A673 (cell line): ENCODE results near the gene CYB5RL. TPM values are rescaled to one million over a fixed set of nuclear protein-coding genes. Genes with fewer than 3 reads are reported as not detected.

Experiments
- BruUV-seq: library from RNA; stranded (reverse); fragments of 400-500 nt; replicated peaks from 2 replicates; lab custom pipeline; 2021; lab: Mats Ljungman, UMichigan
- CTCF ChIA-PET: fragments of 300-600 bp; sonication (Branson Sonifier 250); formaldehyde crosslinking; loops from one replicate; lab custom pipeline; 2022; ENCODE audit warnings: antibody characterized with exemption; lab: Charles Lee
- POLR2A ChIA-PET: fragments of 300-600 bp; sonication (Branson Sonifier 250); formaldehyde crosslinking; loops from one replicate; lab custom pipeline; 2022; ENCODE audit warnings: antibody characterized with exemption; ENCODE audit not compliant: low non-redundant PET; lab: Charles Lee
- DNase-seq: peaks from one replicate; pipeline ENCODE4 v3.0.0-alpha.2; 2015; ENCODE audit warnings: low spot score
- H3K27ac ChIP-seq: fragments of 200-600 bp; sonication (generic); 2 replicates; pipeline ENCODE4 v1.5.1; 2016; ENCODE audit warnings: mixed run types, low read depth, mild to moderate bottlenecking, mixed read lengths, antibody characterized with exemption, low read length; ENCODE audit not compliant: poor library complexity, severe bottlenecking
- H3K27me3 ChIP-seq: fragments of 200-600 bp; sonication (generic); replicated peaks from 2 replicates; pipeline ENCODE4 v1.6.1; 2017; ENCODE audit warnings: mixed run types, low read depth, mild to moderate bottlenecking, mixed read lengths, antibody characterized with exemption, low read length; ENCODE audit not compliant: insufficient read depth, poor library complexity
- H3K36me3 ChIP-seq: fragments of 200-600 bp; sonication (generic); 2 replicates; pipeline ENCODE4 v1.6.1; 2016; ENCODE audit warnings: mixed run types, mild to moderate bottlenecking, mixed read lengths, antibody characterized with exemption, low read length; ENCODE audit not compliant: insufficient read depth, poor library complexity, severe bottlenecking
- H3K4me1 ChIP-seq: fragments of 200-600 bp; sonication (generic); 2 replicates; pipeline ENCODE4 v1.6.1; 2017; ENCODE audit warnings: mixed run types, mild to moderate bottlenecking, mixed read lengths, antibody characterized with exemption, low read length; ENCODE audit not compliant: insufficient read depth, poor library complexity, severe bottlenecking
- H3K4me3 ChIP-seq: fragments of 200-600 bp; sonication (generic); 2 replicates; pipeline ENCODE4 v1.5.1; 2016; ENCODE audit warnings: low read depth, mixed run types, mild to moderate bottlenecking, mixed read lengths, low read length; ENCODE audit not compliant: poor library complexity, severe bottlenecking
- H3K9me3 ChIP-seq: fragments of 200-600 bp; sonication (generic); 2 replicates; pipeline ENCODE4 v1.6.1; 2016; ENCODE audit warnings: mixed run types, low read depth, mild to moderate bottlenecking, mixed read lengths, antibody characterized with exemption, low read length; ENCODE audit not compliant: poor library complexity, severe bottlenecking
- EZH2 ChIP-seq: fragments of 200-600 bp; sonication (generic); IDR thresholded peaks from 2 replicates; pipeline ENCODE4 v1.6.1; 2017; ENCODE audit warnings: borderline replicate concordance, low read depth, mild to moderate bottlenecking, mixed read lengths, antibody characterized with exemption, low read length; ENCODE audit not compliant: poor library complexity, severe bottlenecking
- intact Hi-C: fragments of 100-400 bp; cut with micrococcal nuclease; formaldehyde crosslinking; loops from one replicate; pipeline ENCODE4 v1.10.0; 2022; ENCODE audit not compliant: unreplicated experiment
- total RNA-seq: library from RNA; stranded (reverse); gene quantifications from 2 replicates; pipeline ENCODE4 v1.2.3, GENCODE V29; 2021
- TF ChIP-seq, protein P1 (sequence below): fragments of 300-800, 200-600 bp; sonication (generic); conservative IDR thresholded peaks from 2 replicates; pipeline ENCODE4 v1.5.1; 2017; ENCODE audit warnings: low read depth, mild to moderate bottlenecking, antibody characterized with exemption, low read length, moderate library complexity, mixed read lengths

CYB5RL gene
- total RNA-seq, 1 experiment from 2014 or later, result 8.4 TPM

- intact Hi-C loops, result no loop called here
- Histone ChIP-seq H3K4me1 (no peaks in the 10 kb centered on the region), H3K36me3 (no peaks in the 10 kb centered on the region), H3K27me3 (no peaks in the 10 kb centered on the region), H3K27ac (no peak overlapping the region), H3K9me3 (no peaks in the 10 kb centered on the region), H3K4me3 (no peak overlapping the region)
- ChIA-PET POLR2A (no interaction called here), CTCF (no interaction called here)
- DNase-seq, result no peak
- BruUV-seq, result no TSS peak
- TF ChIP-seq, protein P1, sequence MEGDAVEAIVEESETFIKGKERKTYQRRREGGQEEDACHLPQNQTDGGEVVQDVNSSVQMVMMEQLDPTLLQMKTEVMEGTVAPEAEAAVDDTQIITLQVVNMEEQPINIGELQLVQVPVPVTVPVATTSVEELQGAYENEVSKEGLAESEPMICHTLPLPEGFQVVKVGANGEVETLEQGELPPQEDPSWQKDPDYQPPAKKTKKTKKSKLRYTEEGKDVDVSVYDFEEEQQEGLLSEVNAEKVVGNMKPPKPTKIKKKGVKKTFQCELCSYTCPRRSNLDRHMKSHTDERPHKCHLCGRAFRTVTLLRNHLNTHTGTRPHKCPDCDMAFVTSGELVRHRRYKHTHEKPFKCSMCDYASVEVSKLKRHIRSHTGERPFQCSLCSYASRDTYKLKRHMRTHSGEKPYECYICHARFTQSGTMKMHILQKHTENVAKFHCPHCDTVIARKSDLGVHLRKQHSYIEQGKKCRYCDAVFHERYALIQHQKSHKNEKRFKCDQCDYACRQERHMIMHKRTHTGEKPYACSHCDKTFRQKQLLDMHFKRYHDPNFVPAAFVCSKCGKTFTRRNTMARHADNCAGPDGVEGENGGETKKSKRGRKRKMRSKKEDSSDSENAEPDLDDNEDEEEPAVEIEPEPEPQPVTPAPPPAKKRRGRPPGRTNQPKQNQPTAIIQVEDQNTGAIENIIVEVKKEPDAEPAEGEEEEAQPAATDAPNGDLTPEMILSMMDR, result no peak
- no peak for TF ChIP-seq EZH2
These were observed 30.9 kb upstream of the CYB5RL start for GRCh38 chr1:54230507-54231339.

DNA sequence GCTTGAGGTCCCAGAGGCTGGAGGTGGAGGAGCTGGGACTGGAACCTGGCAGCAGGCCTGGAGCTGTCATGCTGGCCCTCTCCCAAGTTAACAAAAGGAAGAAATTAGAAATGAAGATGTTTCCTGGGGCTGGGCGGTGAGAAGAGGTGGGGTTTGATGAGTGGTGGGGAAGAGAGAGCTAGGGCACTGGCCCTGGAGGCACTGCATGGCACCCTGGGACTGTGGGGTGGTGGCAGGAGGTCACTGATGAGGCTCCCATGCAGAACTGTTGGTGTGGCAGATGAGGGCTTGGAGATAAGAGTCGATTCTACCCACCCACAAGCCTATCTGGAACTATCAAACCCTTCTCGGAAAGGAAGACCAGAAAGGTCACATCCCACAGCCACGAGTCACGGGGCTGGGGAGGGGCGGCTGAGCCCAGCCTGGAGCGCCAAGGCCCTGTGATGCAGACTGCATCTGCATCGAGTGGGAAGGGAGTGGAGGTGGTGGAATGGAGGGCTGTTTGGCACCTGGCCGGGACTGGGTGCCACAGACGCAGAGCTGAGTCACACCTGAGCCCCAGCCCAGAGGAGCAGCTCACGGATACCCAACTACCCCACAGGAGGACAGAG, 29.6 kb upstream of the CYB5RL start:
- BruUV-seq, result no TSS peak

GRCh38 chr1:54228638-54229079, 28.8 kb upstream of the CYB5RL start:
- DNase-seq, result no peak
- ChIA-PET POLR2A (no interaction called here), CTCF (no interaction called here)
- intact Hi-C loops, result no loop called here
- H3K9me3 ChIP-seq, result no peaks in the 10 kb centered on the region
- H3K36me3 ChIP-seq, result no peaks in the 10 kb centered on the region
- H3K4me3 ChIP-seq, result no peak overlapping the region
- H3K27ac ChIP-seq, result no peak overlapping the region
- no peaks in the 10 kb centered on the region for H3K27me3 ChIP-seq
- H3K4me1 ChIP-seq, result no peaks in the 10 kb centered on the region
- BruUV-seq, result no TSS peak
- no peak for TF ChIP-seq EZH2

More for the DNA sequence above, 29.6 kb upstream of the CYB5RL start:
- ChIA-PET CTCF (no interaction called here), POLR2A (no interaction called here)
- no peaks in the 10 kb centered on the region for H3K27me3 ChIP-seq
- no peak overlapping the region for H3K27ac ChIP-seq
- H3K4me3 ChIP-seq, result no peak overlapping the region
- H3K9me3 ChIP-seq, result no peaks in the 10 kb centered on the region
- intact Hi-C loops, result no loop called here
- no peak for TF ChIP-seq EZH2
- TF ChIP-seq, protein P1, result no peak
- H3K4me1 ChIP-seq, result no peaks in the 10 kb centered on the region
- H3K36me3 ChIP-seq, result no peaks in the 10 kb centered on the region
- no peak for DNase-seq
